Liver (tissue), 9 donors: ENCODE results near the gene NOL9. TPM values are rescaled to one million over a fixed set of nuclear protein-coding genes. Genes with fewer than 3 reads are reported as not detected.

Source experiments
- DNase-seq: peaks from one replicate; pipeline ENCODE4 v3.0.0-alpha.2; 2017; ENCODE audit warnings: low spot score
- H3K27ac ChIP-seq, 2 donors: one replicate each; pipeline ENCODE4 v1.7.0; 2013; ENCODE audit warnings: inconsistent platforms in 2 of 2, low read length in 2 of 2, control low read depth in 1 of 2, low read depth in 1 of 2, mild to moderate bottlenecking in 1 of 2
- H3K27me3 ChIP-seq, 4 donors: one replicate each; pipeline versions ENCODE4 v1.6.1 to v1.7.0; 2013; ENCODE audit warnings: low read length in 3 of 4, inconsistent platforms in 1 of 4, mild to moderate bottlenecking in 1 of 4, moderate library complexity in 1 of 4; ENCODE audit not compliant: control insufficient read depth in 4 of 4, insufficient read depth in 4 of 4
- H3K36me3 ChIP-seq, 4 donors: one replicate each; pipeline versions ENCODE4 v1.6.1 to v1.7.0; 2013; ENCODE audit warnings: low read length in 3 of 4, mild to moderate bottlenecking in 3 of 4, low read depth in 1 of 4, moderate library complexity in 1 of 4; ENCODE audit not compliant: control insufficient read depth in 4 of 4, insufficient read depth in 3 of 4
- H3K4me1 ChIP-seq, 4 donors: one replicate each; pipeline versions ENCODE4 v1.6.1 to v1.7.0; 2013; ENCODE audit warnings: low read length in 3 of 4, mild to moderate bottlenecking in 3 of 4, moderate library complexity in 1 of 4; ENCODE audit not compliant: control insufficient read depth in 4 of 4, insufficient read depth in 4 of 4
- H3K4me3 ChIP-seq, 3 donors: one replicate each; pipeline versions ENCODE4 v1.6.1 to v1.7.0; 2013; ENCODE audit warnings: low read length in 3 of 3, control low read depth in 1 of 3, low read depth in 1 of 3, mild to moderate bottlenecking in 1 of 3
- H3K9ac ChIP-seq, 2 donors: one replicate each; pipeline ENCODE4 v1.7.0; 2013; ENCODE audit warnings: low read length in 2 of 2, mild to moderate bottlenecking in 2 of 2, moderate library complexity in 2 of 2, control low read depth in 1 of 2, low read depth in 1 of 2
- H3K9me3 ChIP-seq, 4 donors: one replicate each; pipeline versions ENCODE4 v1.6.1 to v1.7.0; 2013; ENCODE audit warnings: low read length in 3 of 4; ENCODE audit not compliant: control insufficient read depth in 4 of 4
- ATF3 ChIP-seq: IDR thresholded peaks from 2 replicates; pipeline ENCODE4 v1.6.1; 2016; ENCODE audit warnings: antibody characterized with exemption
- CTCF ChIP-seq: fragments of 150-350 bp; IDR thresholded peaks from 2 replicates; pipeline ENCODE4 v1.5.1; 2017; ENCODE audit warnings: improper control_type of control experiment, low read depth, low read length; ENCODE audit not compliant: missing input control
- EGR1 ChIP-seq, 2 donors: IDR thresholded peaks; 2 replicates each; pipeline ENCODE4 v1.6.1; 2016 to 2018; ENCODE audit warnings: antibody characterized with exemption in 2 of 2, low read depth in 2 of 2
- FOXA1 ChIP-seq: IDR thresholded peaks from 2 replicates; pipeline ENCODE4 v1.6.1; 2016; ENCODE audit warnings: antibody characterized with exemption
- FOXA2 ChIP-seq: IDR thresholded peaks from 2 replicates; pipeline ENCODE4 v1.6.1; 2016; ENCODE audit warnings: antibody characterized with exemption
- GABPA ChIP-seq, 2 donors: IDR thresholded peaks in 1 of 2; conservative IDR thresholded peaks in 1 of 2; 2 replicates each; pipeline ENCODE4 v1.6.1; 2016; ENCODE audit warnings: antibody characterized with exemption in 2 of 2, mild to moderate bottlenecking in 1 of 2, moderate library complexity in 1 of 2
- HNF4A ChIP-seq, 2 donors: conservative IDR thresholded peaks; 2 replicates each; pipeline ENCODE4 v1.6.1; 2016; ENCODE audit warnings: antibody characterized with exemption in 2 of 2, mild to moderate bottlenecking in 2 of 2
- HNF4G ChIP-seq: IDR thresholded peaks from 2 replicates; pipeline ENCODE4 v1.6.1; 2016; ENCODE audit warnings: antibody characterized with exemption
- NR2F2 ChIP-seq: IDR thresholded peaks from 2 replicates; pipeline ENCODE4 v1.6.1; 2016; ENCODE audit warnings: antibody characterized with exemption
- RAD21 ChIP-seq, 2 donors: IDR thresholded peaks; 2 replicates each; pipeline ENCODE4 v1.6.1; 2016; ENCODE audit warnings: antibody characterized with exemption in 2 of 2, mild to moderate bottlenecking in 2 of 2
- REST ChIP-seq: IDR thresholded peaks from 2 replicates; pipeline ENCODE4 v1.6.1; 2016; ENCODE audit warnings: antibody characterized with exemption, mild to moderate bottlenecking
- SP1 ChIP-seq: IDR thresholded peaks from 2 replicates; pipeline ENCODE4 v1.6.1; 2018; ENCODE audit warnings: antibody characterized with exemption, mild to moderate bottlenecking
- TAF1 ChIP-seq: conservative IDR thresholded peaks from 2 replicates; pipeline ENCODE4 v1.6.1; 2016; ENCODE audit warnings: antibody characterized with exemption, mild to moderate bottlenecking
- YY1 ChIP-seq: IDR thresholded peaks from 2 replicates; pipeline ENCODE4 v1.6.1; 2016; ENCODE audit warnings: antibody characterized with exemption, mild to moderate bottlenecking
- WGBS: extraction: QIAGEN DNeasy Blood & Tissue Kit; methylation state at CpG from one replicate; pipeline ENCODE4 v1.1.7; 2013; 5-methylcytosine and 5-hydroxymethylcytosine counted together
- polyA plus RNA-seq, 2 donors: library from polyadenylated mRNA; stranded (reverse) in 1 of 2; unstranded in 1 of 2; fragments of 200-250 nt in 1 of 2; fragments of >200 nt in 1 of 2; fragmentation: Nextera tagmentation in 1 of 2; extraction: Ambion mirVana in 1 of 2; gene quantifications; one replicate each; pipeline versions ENCODE4 v1.2.1 to v1.2.3, GENCODE V29; 2013 to 2015
- total RNA-seq, 2 donors: library from RNA; depleted of rRNA; stranded (reverse); fragments of >200 nt; gene quantifications; one replicate each; pipeline ENCODE4 v1.2.3, GENCODE V29; 2014
- TF ChIP-seq, protein P1 (sequence below): IDR thresholded peaks from 2 replicates; pipeline ENCODE4 v1.6.1; 2016; ENCODE audit warnings: antibody characterized with exemption
- donor health status: healthy.
- donor health status: healthy.
- donor health status: healthy.
- donor health status: healthy.
- donor health status: healthy.

Gene NOL9
- total and polyA plus RNA-seq, 4 donors, result 2.1 to 15.1 (median 9.4) TPM

DNA sequence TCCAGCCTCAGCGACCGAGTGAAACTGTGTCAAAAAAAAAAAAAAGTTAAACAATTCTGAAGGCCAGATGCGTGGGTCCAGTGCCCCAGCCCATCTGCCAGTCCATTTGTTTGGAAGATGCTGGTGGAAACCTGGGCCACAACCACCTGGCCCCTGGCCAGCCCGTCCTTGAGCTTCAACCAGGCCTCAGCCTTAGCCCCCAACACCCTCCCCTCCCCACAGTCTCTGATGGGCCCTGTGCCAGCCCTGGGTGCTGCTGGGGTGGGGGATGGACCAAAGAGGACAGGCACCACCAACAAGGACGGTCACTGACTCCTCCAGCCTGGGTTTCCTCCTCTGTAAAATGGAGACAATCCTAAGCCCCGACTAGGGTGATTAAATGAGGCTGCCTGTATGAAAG lies 43.3 kb downstream of the NOL9 start (continued):
- no peak for TF ChIP-seq ATF3

DNA sequence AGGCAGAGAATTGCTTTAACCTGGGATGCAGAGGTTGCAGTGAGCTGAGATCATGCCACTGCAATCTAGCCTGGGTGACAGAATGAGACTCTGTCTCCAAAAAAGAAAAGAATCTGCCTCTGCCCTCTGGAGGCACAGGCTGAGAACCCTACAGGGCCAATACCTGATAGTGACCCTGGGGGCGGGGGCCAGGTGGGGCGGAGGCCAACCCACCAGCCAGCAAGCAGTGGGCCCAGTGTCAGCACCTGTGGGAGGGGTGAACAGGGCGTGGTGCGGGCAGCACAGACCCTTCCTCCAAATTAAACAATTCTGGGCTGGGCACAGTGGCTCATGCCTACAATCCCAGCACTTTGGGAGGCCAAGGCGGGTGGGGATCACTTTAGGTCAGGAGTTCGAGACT lies 43.8 kb downstream of the NOL9 start:
- H3K4me3 ChIP-seq, result no peak overlapping the region
- H3K4me1 ChIP-seq, result no peaks in the 10 kb centered on the region
- H3K27ac ChIP-seq, result no peak overlapping the region
- H3K36me3 ChIP-seq, result no peaks in the 10 kb centered on the region
- H3K9ac ChIP-seq, result no peak overlapping the region
- DNase-seq, result no peak
- no peak for TF ChIP-seq CTCF
- no peak for TF ChIP-seq EGR1 (IDR thresholded peaks at IDR 0.05; ENCODE audit: low read depth in 2 of 2)
- TF ChIP-seq FOXA1, result no peak
- no peak for TF ChIP-seq FOXA2
- no peak for TF ChIP-seq ATF3
- no peak for TF ChIP-seq YY1
- no peak for TF ChIP-seq NR2F2
- no peak for TF ChIP-seq GABPA (IDR thresholded peaks at IDR 0.05 in 1 of 2, conservative IDR thresholded peaks at IDR 0.05 in 1 of 2)
- no peak for TF ChIP-seq TAF1
- TF ChIP-seq RAD21 (IDR thresholded peaks at IDR 0.05), result no peak
- TF ChIP-seq, protein P1, sequence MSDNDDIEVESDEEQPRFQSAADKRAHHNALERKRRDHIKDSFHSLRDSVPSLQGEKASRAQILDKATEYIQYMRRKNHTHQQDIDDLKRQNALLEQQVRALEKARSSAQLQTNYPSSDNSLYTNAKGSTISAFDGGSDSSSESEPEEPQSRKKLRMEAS, result no peak
- WGBS, result 91% methylated on average over 6 of the region's 6 CpGs
- no peaks in the 10 kb centered on the region for H3K9me3 ChIP-seq
- H3K27me3 ChIP-seq, result no peaks in the 10 kb centered on the region

DNA sequence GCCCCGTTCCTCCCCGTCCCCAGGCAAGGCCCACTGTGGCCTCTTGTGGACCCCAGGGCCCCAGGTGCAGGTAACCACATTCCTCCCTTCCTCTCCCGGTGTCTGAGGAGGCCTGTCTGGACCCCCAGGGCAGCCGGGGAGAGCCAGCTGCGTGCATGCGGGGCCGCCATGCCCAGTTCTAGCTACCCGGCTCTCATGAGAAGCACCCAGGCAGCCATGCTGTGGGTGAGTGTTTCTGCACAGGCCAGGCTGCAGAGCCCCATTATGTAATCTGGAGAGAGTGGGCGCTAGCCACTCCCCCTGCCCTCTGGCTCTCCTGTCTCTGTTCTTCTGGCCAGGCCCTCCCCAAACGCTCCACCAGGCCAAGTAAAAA lies 44.4 kb downstream of the NOL9 start:
- Histone ChIP-seq H3K4me3 (no peak overlapping the region), H3K27ac (no peak overlapping the region), H3K9ac (no peak overlapping the region), H3K36me3 (no peaks in the 10 kb centered on the region), H3K27me3 (no peaks in the 10 kb centered on the region), H3K9me3 (no peaks in the 10 kb centered on the region), H3K4me1 (no peaks in the 10 kb centered on the region)
- WGBS, result 84% methylated on average over 10 of the region's 10 CpGs
- TF ChIP-seq FOXA2, result no peak
- TF ChIP-seq FOXA1, result no peak
- no peak for TF ChIP-seq ATF3
- TF ChIP-seq YY1, result no peak
- TF ChIP-seq HNF4G, result no peak
- TF ChIP-seq REST, result no peak
- no peak for TF ChIP-seq HNF4A (conservative IDR thresholded peaks at IDR 0.05)
- TF ChIP-seq, protein P1, result no peak
- TF ChIP-seq SP1, result no peak
- TF ChIP-seq RAD21 (IDR thresholded peaks at IDR 0.05), result no peak
- no peak for TF ChIP-seq CTCF
- no peak for DNase-seq
